A549 (cell line): ENCODE results near the gene CDH7. TPM values are rescaled to one million over a fixed set of nuclear protein-coding genes. Genes with fewer than 3 reads are reported as not detected.
A peak's percentile ranks its signal among the peaks of the same experiment; 100 is the strongest.

ENCODE experiments used
- ATAC-seq, 2 experiments: fragments of 200-7000 bp in 1 of 2; fragments of >200 bp in 1 of 2; cut with Nextera tagmentation in 1 of 2; cut with Tn5 transposase in 1 of 2; 3 replicates each; pipeline versions ENCODE4 v1.8.0 to v1.9.1; 2018 to 2020; ENCODE audit warnings: mild to moderate bottlenecking in 1 of 2, moderate library complexity in 1 of 2
- CTCF ChIA-PET: fragments of 300-600 bp; sonication (Branson Sonifier 250); formaldehyde crosslinking; extraction: SDS; loops from one replicate; lab custom pipeline; 2021; ENCODE audit warnings: antibody characterized with exemption, inconsistent platforms; lab: Yijun Ruan, JAX
- POLR2A ChIA-PET: fragments of 350-600 bp; formaldehyde crosslinking; extraction: SDS; loops from one replicate; lab custom pipeline; 2021; ENCODE audit warnings: antibody characterized with exemption, inconsistent platforms; lab: Yijun Ruan, JAX
- DNase-seq, 2 experiments: peaks; one replicate each; pipeline versions ENCODE4 v3.0.0 to v3.0.0-alpha.2; 2011 to 2016; ENCODE audit warnings: low read depth in 1 of 2, low spot score in 1 of 2
- FAIRE-seq: peaks from 2 replicates; lab custom pipeline; 2011; peaks lifted over from hg19 to GRCh38; lab: Jason Lieb, UNC
- H3K27ac ChIP-seq, 2 experiments: fragments of >200 bp; sonication (Bioruptor Twin); formaldehyde crosslinking; 3 replicates each; pipeline ENCODE4 v1.5.1; 2016 to 2017
- H3K4me1 ChIP-seq: fragments of >200 bp; sonication (Bioruptor Twin); formaldehyde crosslinking; 3 replicates; pipeline ENCODE4 v1.6.1; 2016
- H3K4me2 ChIP-seq: fragments of >200 bp; sonication (Bioruptor Twin); formaldehyde crosslinking; 3 replicates; pipeline ENCODE4 v1.6.1; 2016
- H3K4me3 ChIP-seq: fragments of >200 bp; sonication (Bioruptor Twin); formaldehyde crosslinking; 3 replicates; pipeline ENCODE4 v1.5.1; 2016
- H3K9me3 ChIP-seq: fragments of >200 bp; sonication (Bioruptor Twin); formaldehyde crosslinking; 3 replicates; pipeline ENCODE4 v1.6.1; 2016
- BCL3 ChIP-seq: fragments of >200 bp; sonication (Bioruptor Twin); formaldehyde crosslinking; IDR thresholded peaks from 3 replicates; pipeline ENCODE4 v1.6.1; 2016
- CEBPB ChIP-seq, 2 experiments: fragments of >200 bp in 1 of 2; sonication (Bioruptor Twin) in 1 of 2; formaldehyde crosslinking in 1 of 2; IDR thresholded peaks; 2 replicates each; pipeline ENCODE4 v1.6.1; 2012 to 2016
- CHD2 ChIP-seq: fragments of 150-350 bp; IDR thresholded peaks from 2 replicates; pipeline ENCODE4 v1.6.1; 2014; ENCODE audit warnings: low read length; ENCODE audit not compliant: partially characterized antibody
- CHD4 ChIP-seq: fragments of 200-600 bp; sonication (generic); IDR thresholded peaks from 2 replicates; pipeline ENCODE4 v1.6.1; 2016; ENCODE audit warnings: antibody characterized with exemption, mild to moderate bottlenecking, borderline replicate concordance
- EHF ChIP-seq: fragments of 250-450 bp; sonication (Bioruptor Pico); IDR thresholded peaks from 2 replicates; pipeline ENCODE4 v1.5.0; 2020; ENCODE audit warnings: mild to moderate bottlenecking
- ELK1 ChIP-seq: fragments of 150-350 bp; IDR thresholded peaks from 2 replicates; pipeline ENCODE4 v1.6.1; 2014; ENCODE audit warnings: low read depth, mild to moderate bottlenecking, low read length
- FOXS1 ChIP-seq: fragments of 250-450 bp; sonication (Bioruptor Pico); IDR thresholded peaks from 2 replicates; pipeline ENCODE4 v1.5.0; 2020; ENCODE audit warnings: mild to moderate bottlenecking, moderate library complexity
- GATA3 ChIP-seq: IDR thresholded peaks from 2 replicates; pipeline ENCODE4 v1.6.1; 2012; ENCODE audit warnings: borderline replicate concordance
- HDAC2 ChIP-seq: fragments of 200-600 bp; sonication (generic); IDR thresholded peaks from 2 replicates; pipeline ENCODE4 v1.6.1; 2016
- HEYL ChIP-seq: fragments of 250-450 bp; sonication (Bioruptor Pico); IDR thresholded peaks from 2 replicates; pipeline ENCODE4 v1.8.0; 2021; ENCODE audit warnings: mild to moderate bottlenecking, moderate library complexity
- HOXA7 ChIP-seq: fragments of 250-450 bp; sonication (Bioruptor Pico); IDR thresholded peaks from 2 replicates; pipeline ENCODE4 v1.5.0; 2020; ENCODE audit warnings: mild to moderate bottlenecking, moderate library complexity
- KDM1A ChIP-seq: fragments of 200-600 bp; sonication (generic); IDR thresholded peaks from 2 replicates; pipeline ENCODE4 v1.6.1; 2016; ENCODE audit warnings: low read depth, mild to moderate bottlenecking
- NFE2L2 ChIP-seq: fragments of 150-350 bp; conservative IDR thresholded peaks from 2 replicates; pipeline ENCODE4 v1.6.1; 2014; ENCODE audit warnings: low read length
- NR3C1 ChIP-seq: fragments of >200 bp; sonication (Bioruptor Twin); formaldehyde crosslinking; IDR thresholded peaks from 3 replicates; pipeline ENCODE4 v1.6.1; 2017
- RNF2 ChIP-seq: fragments of 200-600 bp; sonication (generic); IDR thresholded peaks from 2 replicates; pipeline ENCODE4 v1.6.1; 2016; ENCODE audit warnings: low read depth, mild to moderate bottlenecking, antibody characterized with exemption, moderate library complexity, borderline replicate concordance
- SREBF2 ChIP-seq: fragments of 450-650 bp; IDR thresholded peaks from 2 replicates; pipeline ENCODE4 v1.6.1; 2014; ENCODE audit warnings: mild to moderate bottlenecking, moderate library complexity
- TP53 ChIP-seq: fragments of 250-450 bp; sonication (Bioruptor Pico); IDR thresholded peaks from 2 replicates; pipeline ENCODE4 v1.5.0; 2021; ENCODE audit warnings: mild to moderate bottlenecking, moderate library complexity
- ZSCAN20 ChIP-seq: fragments of 250-450 bp; sonication (Bioruptor Pico); IDR thresholded peaks from 2 replicates; pipeline ENCODE4 v1.8.0; 2022; ENCODE audit warnings: mild to moderate bottlenecking, moderate library complexity
- WGBS: methylation state at CpG from one replicate; pipeline ENCODE4 v1.1.6; 2017; ENCODE audit errors: missing lambda C conversion rate; 5-methylcytosine and 5-hydroxymethylcytosine counted together
- polyA plus RNA-seq, 4 experiments: library from polyadenylated mRNA; depleted of rRNA in 3 of 4; stranded (reverse); fragments of >200 nt; fragmentation: RNase III in 1 of 4; extraction: RNeasy Plus Mini Kit Qiagen cat#74134 plus additional on column Dnase treatment in 1 of 4; gene quantifications; 2 replicates in 3 of 4; 3 replicates in 1 of 4; pipeline ENCODE4 v1.2.3, GENCODE V29; 2011 to 2017
- TF ChIP-seq, protein P1 (sequence below): IDR thresholded peaks from 2 replicates; pipeline ENCODE4 v1.6.1; 2012
- TF ChIP-seq, protein P2 (sequence below): fragments of 450-650 bp; IDR thresholded peaks from 2 replicates; pipeline ENCODE4 v1.6.1; 2014; ENCODE audit warnings: antibody characterized with exemption

The CDH7 gene
- polyA plus RNA-seq, 2 of the 4 experiments (the other 2 are of a cell fraction) = under 0.01 to 0.05 TPM

DNA sequence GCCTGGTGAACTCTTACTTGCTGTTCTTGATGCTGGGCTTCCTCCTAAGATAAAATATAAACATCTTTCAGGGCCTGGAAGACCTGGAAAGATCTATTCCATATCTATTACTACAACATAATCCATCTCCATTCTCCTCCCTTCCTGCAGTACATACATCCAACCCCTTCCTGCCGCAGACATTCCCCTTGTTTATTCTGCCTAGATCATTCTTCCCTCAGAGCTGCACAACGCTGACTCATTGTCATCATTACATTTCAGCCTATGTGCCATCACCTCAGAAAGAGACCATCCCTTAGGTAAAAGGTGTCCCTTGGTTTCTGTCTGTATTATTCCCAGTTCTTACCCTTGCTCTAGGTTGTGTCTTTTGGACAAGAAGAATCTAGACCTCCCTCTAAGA is 2.5 kb upstream of the CDH7 start:
- POLR2A ChIA-PET = no interaction called here
- CTCF ChIA-PET = interaction anchor here (1.4 kb wide), 1 partner anchor 39 kb away, joined by 3 read pairs; no protein-coding TSS in a partner anchor
- H3K27ac ChIP-seq = no peak overlapping the region
- 0 out of 6 replicates have a peak, but pooled peaks of 1 of the 2 experiments have one; percentile 23 for ATAC-seq
- no peaks in the 10 kb centered on the region for H3K4me1 ChIP-seq
- no peak overlapping the region for H3K4me2 ChIP-seq
- FAIRE-seq = no peak
- TF ChIP-seq CHD2 = no peak
- no peak overlapping the region for H3K4me3 ChIP-seq
- H3K9me3 ChIP-seq = no peaks in the 10 kb centered on the region
- WGBS = 3% methylated on average over 2 of the region's 2 CpGs
- no peak for DNase-seq

- Histone ChIP-seq H3K9me3 (no peaks in the 10 kb centered on the region), H3K27ac (no peak overlapping the region), H3K4me1 (no peaks in the 10 kb centered on the region), H3K4me3 (no peak overlapping the region), H3K4me2 (peak overlapping the region; percentile 67)
- ChIA-PET POLR2A (no interaction called here), CTCF (interaction anchor here (0.8 kb wide), 1 partner anchor 19 kb away, joined by 4 read pairs; no protein-coding TSS in a partner anchor)
- FAIRE-seq = no peak
- 86% methylated on average over 8 of the region's 8 CpGs for WGBS
- TF ChIP-seq HOXA7 (no peak), BCL3 (no peak), NR3C1 (no peak), KDM1A (no peak), ZSCAN20 (no peak), NFE2L2 (no peak), CEBPB (IDR thresholded peaks at IDR 0.05) (no peak), HDAC2 (no peak), CHD4 (no peak), HEYL (CRISPR knock-in tag) (no peak), TP53 (CRISPR knock-in tag) (no peak), RNF2 (no peak), SREBF2 (no peak), GATA3 (no peak)
- TF ChIP-seq, protein P1, sequence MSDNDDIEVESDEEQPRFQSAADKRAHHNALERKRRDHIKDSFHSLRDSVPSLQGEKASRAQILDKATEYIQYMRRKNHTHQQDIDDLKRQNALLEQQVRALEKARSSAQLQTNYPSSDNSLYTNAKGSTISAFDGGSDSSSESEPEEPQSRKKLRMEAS = no peak
- ATAC-seq = no peak
- DNase-seq = no peak
Measured at GRCh38 chr18:65749841-65750240, 971 bp upstream of the CDH7 start.

DNA sequence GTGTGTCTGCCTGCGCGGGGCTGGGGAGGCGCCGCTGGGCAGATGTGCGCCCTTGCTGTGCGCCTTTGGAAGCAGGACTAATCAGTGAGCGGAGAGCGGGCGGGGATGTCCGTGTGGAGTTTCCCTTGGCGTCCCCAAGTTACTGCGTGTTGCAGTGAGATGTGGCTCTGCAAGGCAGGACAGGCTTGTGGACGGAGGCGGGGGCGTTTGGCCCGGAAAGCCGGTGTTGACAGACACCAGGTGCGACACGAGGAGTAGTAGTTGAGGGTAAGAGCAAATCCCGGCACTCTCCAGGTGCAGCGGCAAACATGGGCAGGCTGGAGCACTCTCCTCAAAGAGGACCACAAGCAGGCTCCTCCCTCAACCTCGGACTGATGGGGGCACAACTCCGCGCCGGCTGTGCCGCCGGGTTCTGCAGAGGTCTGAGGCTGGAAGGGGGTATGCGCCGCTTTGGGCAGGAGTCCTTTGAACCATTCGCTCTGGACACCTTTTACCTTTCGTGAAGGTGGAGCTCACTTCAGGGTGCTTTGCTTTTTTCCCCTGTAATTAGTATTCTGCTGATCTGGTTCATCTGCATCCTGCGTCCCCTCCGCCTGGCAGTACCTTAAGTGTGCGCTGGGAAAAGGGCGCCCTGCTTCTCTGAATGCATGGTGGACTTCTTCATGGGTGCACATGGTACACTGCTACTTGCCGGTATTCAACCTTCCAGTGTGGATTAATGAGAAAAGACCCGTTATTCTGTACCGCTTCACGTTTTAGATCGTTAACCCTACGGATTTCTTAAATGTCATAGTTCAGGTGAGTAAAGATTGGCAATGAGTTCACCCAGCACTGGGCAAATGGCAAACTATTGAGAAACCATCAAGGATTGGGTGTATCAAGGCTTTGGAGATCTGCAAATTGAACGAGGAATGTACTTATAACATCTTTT is 608 bp downstream of the CDH7 start:
- no peak for TF ChIP-seq EHF (CRISPR knock-in tag)
- no peak for TF ChIP-seq FOXS1
- TF ChIP-seq CEBPB (IDR thresholded peaks at IDR 0.05) = no peak
- TF ChIP-seq ELK1 = no peak
- no peak for TF ChIP-seq GATA3
- TF ChIP-seq, protein P2, sequence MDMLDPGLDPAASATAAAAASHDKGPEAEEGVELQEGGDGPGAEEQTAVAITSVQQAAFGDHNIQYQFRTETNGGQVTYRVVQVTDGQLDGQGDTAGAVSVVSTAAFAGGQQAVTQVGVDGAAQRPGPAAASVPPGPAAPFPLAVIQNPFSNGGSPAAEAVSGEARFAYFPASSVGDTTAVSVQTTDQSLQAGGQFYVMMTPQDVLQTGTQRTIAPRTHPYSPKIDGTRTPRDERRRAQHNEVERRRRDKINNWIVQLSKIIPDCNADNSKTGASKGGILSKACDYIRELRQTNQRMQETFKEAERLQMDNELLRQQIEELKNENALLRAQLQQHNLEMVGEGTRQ = no peak
- peak overlapping the region; percentile 38 for H3K4me3 ChIP-seq
- 54% methylated on average over 26 of the region's 42 CpGs for WGBS
- FAIRE-seq (no peak), DNase-seq (no peak), ATAC-seq (peak in 1 of 2 experiments; percentile 31; a peak in 2 of 6 replicates)
- H3K27ac ChIP-seq = no peak overlapping the region
- H3K4me2 ChIP-seq = peak overlapping the region; percentile 67
- H3K9me3 ChIP-seq = no peaks in the 10 kb centered on the region
- POLR2A ChIA-PET = no interaction called here
- H3K4me1 ChIP-seq = no peaks in the 10 kb centered on the region
- CTCF ChIA-PET = no interaction called here
